IPS DF 4.7 (cell line): ENCODE results near the gene ABR.

Experiments used
- DNase-seq: peaks from one replicate; pipeline ENCODE4 v3.0.0-alpha.2; 2013; ENCODE audit warnings: low spot score; ENCODE audit errors: extremely low read depth

The ABR gene

GRCh38 chr17:1179818-1180742 is at the start of gene ABR:
Gene ABR, minus strand, starts transcription at chr17:1179981. Its CDS starts 254 bp downstream, at chr17:1179727.
- no peak for DNase-seq

GRCh38 chr17:1229349-1229899 is 49.6 kb upstream of the ABR start:
- no peak for DNase-seq

DNA sequence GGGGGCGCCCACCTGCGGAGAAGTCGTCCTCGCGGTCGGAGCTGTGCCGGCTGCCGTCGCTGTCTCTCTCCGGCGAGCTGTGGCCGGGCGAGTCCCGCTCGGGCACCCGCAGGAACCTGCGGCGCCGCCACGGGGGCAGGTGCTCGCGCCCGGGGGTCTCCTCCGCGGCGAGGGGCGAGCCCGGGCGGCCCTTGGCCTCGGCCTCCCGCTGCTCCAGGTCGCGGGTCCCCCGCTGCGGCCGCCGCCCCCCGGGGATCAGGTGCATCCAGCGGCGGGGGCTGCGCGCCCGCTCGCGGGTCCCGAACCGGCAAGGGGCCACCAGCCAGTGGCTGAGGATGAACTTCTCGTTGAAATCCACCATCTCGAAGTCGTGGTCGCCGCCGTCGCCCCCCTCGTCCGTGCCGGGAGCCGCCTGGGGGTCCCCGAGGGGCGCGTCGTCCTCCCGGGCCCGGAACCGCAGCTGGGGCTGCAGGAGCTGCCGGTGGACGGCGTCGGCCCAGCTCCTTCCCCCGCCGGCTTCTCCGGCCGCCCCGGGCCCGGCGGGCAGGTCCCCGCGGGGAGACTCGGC is 49.1 kb upstream of the ABR start:
- DNase-seq, result no peak

- DNase-seq, result no peak
Observed at GRCh38 chr17:1227917-1228780, 48.4 kb upstream of the ABR start.

- DNase-seq, result no peak
Observed at GRCh38 chr17:1227365-1227764, 47.6 kb upstream of the ABR start.

- no peak for DNase-seq
Observed at GRCh38 chr17:1226308-1226707, 46.5 kb upstream of the ABR start.

DNA sequence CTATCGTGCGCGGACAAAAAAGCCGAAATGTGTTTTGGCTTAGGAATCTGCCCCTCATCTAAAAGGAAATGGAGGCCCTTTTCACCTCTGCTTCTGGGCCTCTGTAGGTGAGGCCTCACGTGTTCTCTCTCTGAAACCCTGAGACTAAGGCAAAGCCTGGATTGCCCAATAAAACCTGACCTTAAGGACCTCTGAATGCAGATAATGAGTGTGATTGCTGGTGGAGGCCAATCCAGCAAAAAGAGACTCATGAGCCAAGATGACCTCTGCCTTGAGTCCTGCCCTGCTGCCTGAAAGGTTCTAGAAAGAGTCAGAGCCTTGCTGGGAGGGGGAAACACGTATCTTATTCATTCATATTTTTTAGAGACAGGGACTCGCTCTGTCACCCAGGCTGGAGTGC is 44.5 kb upstream of the ABR start:
- DNase-seq, result no peak

DNA sequence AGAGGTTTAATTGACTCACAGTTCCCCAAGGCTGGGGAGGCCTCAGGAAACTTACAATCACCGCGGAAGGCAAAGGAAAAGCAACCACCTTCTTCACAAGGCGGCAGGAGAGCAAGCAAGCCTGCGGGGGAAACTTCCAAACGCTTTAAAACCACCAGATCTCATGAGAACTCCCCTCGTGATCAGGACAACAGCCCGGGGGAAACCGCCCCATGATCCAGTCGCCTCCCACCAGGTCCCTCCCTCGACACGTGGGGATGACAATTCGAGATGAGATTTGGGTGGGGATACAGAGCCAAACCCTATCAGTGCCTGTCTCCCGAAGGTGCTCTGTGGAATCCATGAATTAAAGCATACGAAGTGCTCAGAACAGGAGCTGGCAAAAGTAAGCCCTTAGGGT is 43.9 kb upstream of the ABR start:
- no peak for DNase-seq

DNA sequence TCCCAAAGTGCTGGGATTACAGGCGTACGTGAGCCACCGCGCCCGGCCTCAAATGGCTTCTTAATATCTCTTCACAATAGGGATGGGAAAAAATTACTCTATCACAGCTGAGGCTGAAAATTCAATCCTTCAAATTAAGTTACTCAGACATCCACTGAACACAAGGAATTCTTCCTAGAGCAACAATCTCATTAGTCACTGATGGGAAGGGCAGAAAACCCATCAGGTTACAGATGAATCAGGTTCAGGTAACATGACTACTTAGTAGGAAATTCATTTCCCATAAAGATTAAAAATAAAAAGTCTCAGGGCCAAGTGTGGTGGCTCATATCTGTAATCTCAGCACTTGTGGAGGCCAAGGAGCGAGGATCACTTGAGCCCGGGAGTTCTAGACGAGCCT is 42.5 kb upstream of the ABR start:
- DNase-seq, result no peak

GRCh38 chr17:1221209-1221608 is 41.4 kb upstream of the ABR start:
- no peak for DNase-seq

DNA sequence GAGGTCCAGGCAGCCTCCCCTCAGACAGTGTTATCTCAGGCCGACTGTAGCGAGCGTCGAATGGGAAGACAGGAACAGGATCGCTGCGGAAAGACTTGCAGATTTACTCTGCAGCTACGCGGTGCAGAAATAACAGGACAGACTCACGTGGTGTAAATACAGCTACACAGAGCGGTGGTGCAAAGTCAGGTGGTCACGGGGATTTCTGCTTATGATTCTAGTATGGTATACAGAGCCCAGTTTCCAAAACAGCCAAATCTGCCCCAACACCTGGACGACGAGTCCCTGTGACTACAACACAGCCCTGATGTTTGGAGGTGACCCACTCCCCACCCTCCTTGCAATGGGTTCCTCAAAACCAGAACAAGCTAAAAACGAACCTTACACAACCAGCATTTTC is 40.6 kb upstream of the ABR start:
- DNase-seq, result no peak

- DNase-seq, result no peak
Observed at GRCh38 chr17:1217089-1217385, 37.3 kb upstream of the ABR start.

DNA sequence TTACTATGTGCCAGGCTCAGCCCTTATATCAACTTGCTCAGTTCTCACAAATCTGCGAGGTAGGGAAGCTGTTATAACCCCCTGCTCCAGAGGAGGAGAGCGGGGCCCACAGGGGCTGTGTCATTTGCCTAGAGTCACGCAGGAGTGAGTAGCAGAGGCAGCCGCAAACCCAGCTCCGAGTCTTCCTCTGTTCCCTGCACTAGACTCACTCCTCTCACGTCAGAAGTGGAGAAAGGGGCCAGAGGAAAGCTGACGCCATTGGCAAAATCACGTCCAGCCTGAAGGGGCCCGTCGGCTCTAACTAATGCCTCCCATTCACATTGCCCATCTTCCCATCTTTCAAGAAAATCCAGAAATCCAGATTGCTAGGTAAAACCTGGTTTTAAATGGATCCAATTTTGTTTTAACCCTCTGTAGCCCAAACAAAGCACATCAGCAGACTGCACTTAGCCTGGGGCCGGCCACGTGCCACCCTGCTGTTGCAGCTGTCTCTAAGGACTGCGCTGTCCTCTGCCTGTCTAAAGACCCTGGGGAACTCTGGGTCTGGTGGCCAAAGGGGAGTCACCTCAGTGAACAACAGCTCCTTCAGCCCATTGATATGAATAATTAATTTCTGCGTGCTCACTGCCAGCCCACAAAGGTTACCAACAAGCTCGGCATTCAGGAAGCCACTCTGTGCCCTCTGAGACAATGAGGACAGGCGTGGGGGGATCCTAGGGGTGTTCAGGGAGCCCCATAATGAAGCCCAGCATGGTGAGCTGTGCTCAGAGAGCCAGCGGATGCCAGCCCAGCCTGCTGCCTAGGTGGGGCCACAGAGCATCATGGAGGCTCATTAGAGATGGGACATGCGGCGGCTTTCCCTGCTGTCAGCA is 36.7 kb upstream of the ABR start:
- no peak for DNase-seq

GRCh38 chr17:1212946-1213345 is 33.2 kb upstream of the ABR start:
- no peak for DNase-seq

GRCh38 chr17:1211287-1211686 is 31.5 kb upstream of the ABR start:
- no peak for DNase-seq

DNA sequence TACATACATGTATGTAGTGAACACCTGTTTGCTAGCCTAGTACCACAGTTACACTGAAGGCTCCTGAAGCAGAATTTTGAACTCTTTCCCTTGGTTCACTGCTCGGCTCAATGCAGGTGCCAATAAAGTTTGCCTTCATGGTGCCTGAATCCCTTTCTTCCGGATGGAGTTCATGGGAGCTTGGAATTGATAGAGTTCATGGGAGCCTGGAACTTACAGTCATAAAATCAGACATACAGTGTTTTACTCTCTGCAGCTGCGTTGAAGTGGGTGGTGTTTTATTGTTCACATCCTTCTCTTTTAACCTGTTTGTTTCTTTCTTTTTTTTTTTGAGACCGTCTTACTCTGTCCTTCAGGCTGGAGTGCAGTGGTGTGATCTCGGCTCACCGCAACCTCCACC is 29.2 kb upstream of the ABR start:
- DNase-seq, result no peak

- DNase-seq, result no peak
Observed at GRCh38 chr17:1206026-1206777, 26.4 kb upstream of the ABR start.

GRCh38 chr17:1203967-1204291 is 24.1 kb upstream of the ABR start:
- DNase-seq, result no peak

GRCh38 chr17:1203111-1203966 is 23.6 kb upstream of the ABR start:
- peak; percentile 38 for DNase-seq
